ENCODE data around the gene PDCD1. TPM values are rescaled to one million over a fixed set of nuclear protein-coding genes. Genes with fewer than 3 reads are reported as not detected.

PDCD1 gene
- polyA plus RNA-seq, 1 experiment: not detected

- Histone ChIP-seq H3K27me3 (ENCODE audit: control insufficient read depth, insufficient read depth, low read length) (peaks cover 18% of the 10 kb centered on the region), H3K9me3 (ENCODE audit: control insufficient read depth, insufficient read depth, low read length) (peaks cover 13% of the 10 kb centered on the region; the same call in 1 of the 2 replicates), H3K27ac (ENCODE audit: low read depth, low read length) (no peak overlapping the region), H3K4me3 (ENCODE audit: low read depth, low read length) (no peak overlapping the region)
- no peak for DNase-seq (ENCODE audit: low read depth, low spot score)
- TF ChIP-seq, protein P1, sequence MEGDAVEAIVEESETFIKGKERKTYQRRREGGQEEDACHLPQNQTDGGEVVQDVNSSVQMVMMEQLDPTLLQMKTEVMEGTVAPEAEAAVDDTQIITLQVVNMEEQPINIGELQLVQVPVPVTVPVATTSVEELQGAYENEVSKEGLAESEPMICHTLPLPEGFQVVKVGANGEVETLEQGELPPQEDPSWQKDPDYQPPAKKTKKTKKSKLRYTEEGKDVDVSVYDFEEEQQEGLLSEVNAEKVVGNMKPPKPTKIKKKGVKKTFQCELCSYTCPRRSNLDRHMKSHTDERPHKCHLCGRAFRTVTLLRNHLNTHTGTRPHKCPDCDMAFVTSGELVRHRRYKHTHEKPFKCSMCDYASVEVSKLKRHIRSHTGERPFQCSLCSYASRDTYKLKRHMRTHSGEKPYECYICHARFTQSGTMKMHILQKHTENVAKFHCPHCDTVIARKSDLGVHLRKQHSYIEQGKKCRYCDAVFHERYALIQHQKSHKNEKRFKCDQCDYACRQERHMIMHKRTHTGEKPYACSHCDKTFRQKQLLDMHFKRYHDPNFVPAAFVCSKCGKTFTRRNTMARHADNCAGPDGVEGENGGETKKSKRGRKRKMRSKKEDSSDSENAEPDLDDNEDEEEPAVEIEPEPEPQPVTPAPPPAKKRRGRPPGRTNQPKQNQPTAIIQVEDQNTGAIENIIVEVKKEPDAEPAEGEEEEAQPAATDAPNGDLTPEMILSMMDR (IDR thresholded peaks at IDR 0.05; ENCODE audit: low read depth, low read length): no peak
- CTCF ChIA-PET: no interaction called here
- POLR2A ChIA-PET: no interaction called here
Measured at GRCh38 chr2:241904791-241905710, 46.4 kb upstream of the PDCD1 start.

- H3K27ac ChIP-seq (ENCODE audit: low read depth, low read length): no peak overlapping the region
- ChIA-PET CTCF (no interaction called here), POLR2A (no interaction called here)
- peaks cover 16% of the 10 kb centered on the region; the same call in 1 of the 2 replicates for H3K9me3 ChIP-seq (ENCODE audit: control insufficient read depth, insufficient read depth, low read length)
- TF ChIP-seq, protein P1 (IDR thresholded peaks at IDR 0.05; ENCODE audit: low read depth, low read length): 0 out of 2 replicates have a peak, but pooled peaks have one; percentile 2
- DNase-seq (ENCODE audit: low read depth, low spot score): no peak
- H3K27me3 ChIP-seq (ENCODE audit: control insufficient read depth, insufficient read depth, low read length): peaks cover 18% of the 10 kb centered on the region
- H3K4me3 ChIP-seq (ENCODE audit: low read depth, low read length): no peak overlapping the region
Measured at GRCh38 chr2:241904011-241904718, 45.5 kb upstream of the PDCD1 start.

- peaks cover 18% of the 10 kb centered on the region for H3K27me3 ChIP-seq (ENCODE audit: control insufficient read depth, insufficient read depth, low read length)
- no peak for DNase-seq (ENCODE audit: low read depth, low spot score)
- TF ChIP-seq, protein P1 (IDR thresholded peaks at IDR 0.05; ENCODE audit: low read depth, low read length): no peak
- POLR2A ChIA-PET: no interaction called here
- no peak overlapping the region for H3K27ac ChIP-seq (ENCODE audit: low read depth, low read length)
- peaks cover 23% of the 10 kb centered on the region; the same call in 1 of the 2 replicates for H3K9me3 ChIP-seq (ENCODE audit: control insufficient read depth, insufficient read depth, low read length)
- no peak overlapping the region for H3K4me3 ChIP-seq (ENCODE audit: low read depth, low read length)
- CTCF ChIA-PET: no interaction called here
Measured at GRCh38 chr2:241903121-241904010, 44.7 kb upstream of the PDCD1 start.

DNA sequence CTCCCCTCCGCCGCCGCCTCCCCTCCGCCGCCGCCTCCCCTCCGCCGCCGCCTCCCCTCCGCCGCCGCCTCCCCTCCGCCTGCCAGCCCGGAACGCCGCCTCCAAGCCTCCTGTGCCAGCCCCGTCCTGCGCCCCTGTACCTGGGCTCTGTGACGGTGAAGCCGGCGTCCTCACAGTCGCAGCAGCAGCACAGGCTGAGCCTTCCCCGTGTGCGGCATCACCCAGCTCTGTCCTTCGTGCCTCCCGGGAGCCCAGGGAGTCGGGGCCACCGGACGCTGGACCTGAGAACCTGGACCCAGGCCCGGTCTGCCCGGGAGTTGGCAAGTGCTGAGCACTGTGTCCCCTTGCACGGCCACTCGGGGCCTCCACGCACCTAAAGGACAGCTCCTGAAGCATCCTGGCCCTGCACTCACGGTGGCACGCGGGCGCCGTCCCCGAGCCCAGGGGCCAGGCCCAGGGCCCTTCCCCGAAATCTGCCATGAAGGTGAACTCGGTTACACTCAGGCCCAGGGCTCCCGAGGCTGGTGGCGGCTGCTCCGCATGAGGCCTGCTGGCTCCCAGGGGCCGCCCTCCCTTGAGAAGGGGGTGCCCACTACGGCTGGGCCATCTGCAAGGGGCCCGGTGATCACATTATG, 43.8 kb upstream of the PDCD1 start:
- no peak for DNase-seq (ENCODE audit: low read depth, low spot score)
- H3K4me3 ChIP-seq (ENCODE audit: low read depth, low read length): no peak overlapping the region
- H3K27me3 ChIP-seq (ENCODE audit: control insufficient read depth, insufficient read depth, low read length): peaks cover 18% of the 10 kb centered on the region
- CTCF ChIA-PET: no interaction called here
- H3K9me3 ChIP-seq (ENCODE audit: control insufficient read depth, insufficient read depth, low read length): peaks cover 23% of the 10 kb centered on the region; the same call in 1 of the 2 replicates
- peak overlapping the region; percentile 11 for H3K27ac ChIP-seq (ENCODE audit: low read depth, low read length)
- TF ChIP-seq, protein P1 (IDR thresholded peaks at IDR 0.05; ENCODE audit: low read depth, low read length): no peak
- POLR2A ChIA-PET: no interaction called here

Measured in AG04450 (cell line).